Fibroblast of skin of scalp (primary cell): Measurements from ENCODE around the gene GPS1.
"Not testable (repeated sequence)": the region's sequence is repeated elsewhere in the genome, so short reads cannot be mapped to it uniquely, and the experiment has no call there.

Source experiments
- DNase-seq: peaks from one replicate; pipeline ENCODE4 v3.0.0-alpha.2; 2013

The GPS1 gene

DNA sequence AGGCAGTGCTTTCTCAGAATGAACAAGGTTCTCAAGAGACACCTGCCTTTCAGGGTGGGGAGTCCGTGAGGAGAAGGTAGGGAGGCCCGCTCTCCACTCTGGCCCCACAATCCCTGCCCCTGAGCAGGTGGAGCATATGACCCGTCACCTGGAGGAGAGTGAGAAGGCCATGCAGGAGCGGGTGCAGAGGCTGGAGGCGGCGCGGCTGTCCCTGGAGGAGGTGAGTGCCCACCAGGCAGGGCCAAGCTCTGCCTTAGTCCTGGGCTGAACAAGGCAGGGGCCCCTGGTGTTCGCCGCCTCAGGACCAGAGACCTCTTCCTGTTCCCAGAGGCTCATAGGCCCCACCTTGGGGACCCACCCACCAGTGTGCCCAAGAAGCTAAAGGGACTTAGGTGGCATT, 22.7 kb upstream of the GPS1 start:
- DNase-seq, result no peak

DNA sequence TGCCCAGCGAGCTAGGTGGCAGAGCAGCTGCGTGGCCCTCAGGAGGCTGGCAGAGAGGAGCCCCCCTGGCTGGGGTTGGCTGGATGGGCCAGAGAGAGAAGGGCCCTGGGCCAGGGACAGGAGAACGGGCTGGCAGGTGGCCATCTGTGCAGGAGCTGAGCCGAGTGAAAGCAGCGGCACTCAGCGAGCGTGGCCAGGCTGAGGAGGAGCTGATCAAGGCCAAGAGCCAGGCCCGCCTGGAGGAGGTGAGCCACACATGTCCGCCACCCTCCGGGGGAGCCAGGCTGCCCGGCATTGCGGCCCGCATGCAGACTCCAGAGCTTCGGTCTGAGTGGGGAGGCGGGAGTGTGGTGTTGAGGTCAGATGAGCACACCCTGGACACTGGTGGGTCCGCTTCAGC, 22.3 kb upstream of the GPS1 start:
- DNase-seq, result no peak

DNA sequence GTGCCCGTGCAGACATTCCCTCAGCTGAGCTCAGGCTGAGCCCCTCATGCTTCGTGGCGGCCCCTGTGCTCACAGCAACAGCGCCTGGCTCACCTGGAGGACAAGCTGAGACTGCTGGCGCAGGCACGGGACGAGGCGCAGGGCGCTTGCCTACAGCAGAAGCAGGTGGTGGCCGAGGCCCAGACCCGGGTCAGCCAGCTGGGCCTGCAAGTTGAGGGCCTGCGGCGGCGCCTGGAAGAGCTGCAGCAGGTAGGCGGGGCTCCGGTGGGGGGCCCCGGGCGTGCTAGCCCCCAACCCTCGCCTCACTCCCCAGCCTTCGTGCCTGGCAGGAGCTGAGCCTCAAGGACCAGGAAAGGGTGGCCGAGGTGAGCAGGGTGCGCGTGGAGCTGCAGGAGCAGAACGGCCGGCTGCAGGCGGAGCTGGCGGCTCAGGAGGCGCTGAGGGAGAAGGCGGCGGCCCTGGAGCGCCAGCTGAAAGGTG, 21.7 kb upstream of the GPS1 start:
- DNase-seq, result no peak

DNA sequence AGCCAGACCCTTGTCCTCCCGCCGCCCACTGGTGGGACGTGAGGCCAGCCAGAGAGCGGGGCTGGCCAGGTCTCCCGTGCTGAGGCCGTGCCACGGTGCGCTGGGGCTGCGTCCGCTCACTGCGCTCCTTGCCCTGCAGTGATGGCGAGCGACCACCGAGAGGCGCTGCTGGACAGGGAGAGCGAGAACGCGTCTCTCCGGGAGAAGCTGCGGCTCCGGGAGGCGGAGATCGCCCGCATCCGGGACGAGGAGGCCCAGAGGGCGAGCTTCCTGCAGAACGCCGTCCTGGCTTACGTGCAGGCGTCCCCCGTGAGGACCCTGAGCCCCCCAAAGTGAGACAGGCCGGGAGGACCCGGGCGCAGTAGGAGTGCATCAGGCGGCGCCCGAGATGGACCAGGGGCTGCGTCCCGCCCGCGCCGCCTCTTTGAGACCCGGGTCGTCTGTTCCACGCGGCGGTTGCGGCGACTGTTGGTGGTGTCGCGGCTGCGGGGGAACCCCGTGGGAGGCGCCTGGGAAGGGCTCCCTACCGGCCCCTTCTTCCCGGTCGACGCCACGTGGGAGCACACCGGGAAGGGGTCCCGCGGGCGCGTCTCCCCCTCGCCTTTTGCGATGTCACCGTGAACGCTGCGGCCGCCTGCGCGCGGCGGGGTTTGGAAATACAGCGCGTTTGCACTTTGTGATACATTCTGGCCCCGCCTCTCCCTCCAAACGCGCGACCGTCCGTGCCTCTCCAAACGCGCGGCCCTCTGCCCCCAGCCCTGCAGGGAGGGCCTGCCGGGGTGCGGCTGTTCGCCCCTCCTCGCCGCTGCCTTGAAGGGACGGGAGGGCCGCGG, 21.0 kb upstream of the GPS1 start:
- DNase-seq, result peak; percentile 77

DNA sequence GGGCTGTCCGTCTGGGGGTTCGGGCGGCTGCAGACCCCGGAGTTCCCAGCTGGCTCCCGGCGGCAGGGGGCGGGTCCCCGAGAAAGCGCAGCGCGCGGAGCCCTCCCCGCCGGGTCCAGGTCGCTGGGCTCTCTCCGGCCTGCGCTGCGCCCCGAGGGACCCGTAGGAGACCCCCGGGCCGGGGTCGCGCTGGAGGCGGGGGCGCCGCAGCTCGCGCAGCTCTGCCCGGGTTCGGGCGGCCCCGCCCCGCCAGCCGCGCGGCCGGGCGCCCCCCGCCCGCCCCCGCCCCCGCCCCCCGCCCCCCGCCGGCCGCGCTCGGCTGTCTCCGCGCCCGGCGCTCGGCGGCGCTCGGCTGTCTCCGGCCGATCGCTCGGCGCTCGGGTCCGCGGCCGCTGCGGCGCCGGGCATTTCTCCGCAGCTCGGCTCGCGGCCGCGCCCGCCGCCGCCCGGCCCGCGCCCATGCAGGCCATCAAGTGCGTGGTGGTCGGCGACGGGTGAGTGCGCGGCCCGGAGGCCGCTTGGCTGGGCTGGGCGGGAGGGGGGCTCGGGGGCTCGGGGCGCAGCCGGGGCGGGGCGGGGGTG, 20.3 kb upstream of the GPS1 start, which contains the start of gene RAC3:
Gene RAC3, plus strand, starts transcription at position 376 of the 582 bp plus-strand sequence. Its CDS starts 84 bp downstream, at position 460.
- DNase-seq, result peak; percentile 34

DNA sequence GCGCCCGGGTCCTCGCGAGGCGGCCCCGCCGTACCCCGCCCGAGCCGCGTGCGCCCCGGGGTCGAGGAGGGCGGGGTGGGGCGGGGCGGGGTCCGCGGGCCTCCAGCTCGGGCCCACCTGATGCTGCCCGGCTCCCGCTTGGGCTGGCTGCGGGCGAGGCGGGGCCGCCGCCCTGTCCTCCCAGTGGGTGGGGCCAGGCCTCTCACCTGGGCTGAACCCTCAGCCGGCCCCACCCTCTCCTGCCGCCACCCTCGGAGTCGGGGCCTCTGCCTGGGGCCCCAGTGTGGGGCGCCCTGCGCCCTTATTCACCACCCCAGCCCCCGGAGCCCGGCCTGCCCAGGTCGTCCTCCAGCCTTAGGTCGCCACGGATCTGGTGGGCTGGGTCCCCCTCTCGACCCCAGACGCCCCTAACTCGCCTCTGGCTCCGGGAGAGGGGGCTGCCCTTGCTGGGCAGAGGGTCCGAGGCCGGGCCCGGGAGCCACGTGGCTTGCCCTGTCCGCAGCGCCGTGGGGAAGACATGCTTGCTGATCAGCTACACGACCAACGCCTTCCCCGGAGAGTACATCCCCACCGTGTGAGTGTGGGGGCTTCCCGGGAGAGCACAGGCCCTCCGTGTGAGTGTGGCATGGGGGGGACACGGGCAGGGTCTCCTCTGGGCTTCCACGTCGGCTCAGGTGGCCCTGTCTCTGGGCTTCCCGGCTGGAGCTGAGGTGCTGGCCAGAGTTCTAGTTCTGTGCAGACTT, 19.6 kb upstream of the GPS1 start:
- DNase-seq, result no peak

DNA sequence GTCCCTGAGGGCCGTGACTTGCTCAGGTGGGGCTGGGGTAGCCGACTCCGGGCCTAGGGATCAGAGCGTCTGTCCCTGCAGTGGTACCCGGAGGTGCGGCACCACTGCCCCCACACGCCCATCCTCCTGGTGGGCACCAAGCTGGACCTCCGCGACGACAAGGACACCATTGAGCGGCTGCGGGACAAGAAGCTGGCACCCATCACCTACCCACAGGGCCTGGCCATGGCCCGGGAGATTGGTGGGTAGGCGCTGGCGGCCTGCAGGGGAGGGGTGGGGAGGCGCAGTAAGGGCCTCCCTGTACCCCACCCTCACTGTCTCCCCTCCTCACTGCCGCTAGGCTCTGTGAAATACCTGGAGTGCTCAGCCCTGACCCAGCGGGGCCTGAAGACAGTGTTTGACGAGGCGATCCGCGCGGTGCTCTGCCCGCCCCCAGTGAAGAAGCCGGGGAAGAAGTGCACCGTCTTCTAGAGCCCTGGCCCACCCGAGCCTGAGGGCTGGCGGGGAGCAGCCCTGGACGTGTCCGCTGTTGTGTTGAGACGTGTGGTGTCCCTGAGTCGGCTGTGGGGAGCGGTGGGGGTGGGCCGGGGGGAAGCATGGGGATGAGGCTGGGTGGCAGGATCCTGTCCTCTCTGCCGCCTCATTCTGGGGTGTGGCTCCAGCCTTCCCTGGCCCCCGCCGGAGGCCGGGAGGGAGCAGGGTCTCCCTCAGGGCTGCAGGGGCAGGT, 18.2 kb upstream of the GPS1 start:
- no peak for DNase-seq

DNA sequence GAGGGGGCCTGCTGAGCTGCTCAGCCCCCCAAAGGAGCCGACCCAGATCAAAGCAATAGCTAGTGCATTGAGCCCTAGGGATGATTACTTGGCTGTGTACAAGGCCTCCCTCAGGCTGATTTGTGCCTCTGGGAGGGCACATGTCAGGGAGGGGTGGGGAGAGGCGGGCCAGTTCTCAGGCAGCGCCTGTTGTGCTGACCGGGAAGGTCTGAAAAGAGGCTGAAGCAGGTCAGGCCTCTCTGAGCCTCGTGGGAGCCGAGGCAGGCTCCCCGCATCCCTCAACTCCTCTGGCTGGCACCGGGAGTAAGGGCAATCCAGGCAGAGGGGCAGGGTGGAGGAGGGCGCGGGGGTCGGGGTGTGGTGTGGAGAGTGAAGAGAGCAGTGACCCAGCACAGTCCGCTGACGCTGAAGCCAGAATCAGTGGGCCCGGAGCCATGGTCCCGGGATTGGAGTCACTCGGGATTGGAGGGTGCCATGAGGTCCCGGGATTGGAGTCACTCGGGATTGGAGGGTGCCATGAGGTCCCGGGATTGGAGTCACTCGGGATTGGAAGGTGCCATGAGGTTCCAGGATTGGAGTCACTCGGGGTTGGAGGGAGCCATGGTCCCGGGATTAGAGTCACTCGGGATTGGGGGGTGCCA, 17.2 kb upstream of the GPS1 start:
- no peak for DNase-seq

DNA sequence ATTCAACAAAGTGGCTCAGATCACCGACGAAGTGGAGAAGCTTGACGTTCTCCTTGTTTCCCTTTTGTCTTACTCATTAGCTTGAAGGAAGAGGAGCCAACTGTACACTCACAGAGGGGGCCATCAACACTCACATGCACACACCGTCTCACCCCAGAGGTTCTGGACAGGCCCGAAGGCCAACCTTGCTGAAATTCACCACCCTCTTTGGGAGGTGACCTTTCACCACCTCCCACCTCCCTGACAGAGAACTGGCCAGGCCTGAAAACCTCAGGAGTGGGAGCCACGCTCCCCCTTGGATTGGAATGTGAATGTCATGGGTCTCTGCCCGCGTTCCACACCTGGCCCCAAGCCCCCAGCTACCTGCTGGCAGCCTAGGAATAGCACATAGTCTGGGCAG, 16.2 kb upstream of the GPS1 start:
- DNase-seq, result no peak

DNA sequence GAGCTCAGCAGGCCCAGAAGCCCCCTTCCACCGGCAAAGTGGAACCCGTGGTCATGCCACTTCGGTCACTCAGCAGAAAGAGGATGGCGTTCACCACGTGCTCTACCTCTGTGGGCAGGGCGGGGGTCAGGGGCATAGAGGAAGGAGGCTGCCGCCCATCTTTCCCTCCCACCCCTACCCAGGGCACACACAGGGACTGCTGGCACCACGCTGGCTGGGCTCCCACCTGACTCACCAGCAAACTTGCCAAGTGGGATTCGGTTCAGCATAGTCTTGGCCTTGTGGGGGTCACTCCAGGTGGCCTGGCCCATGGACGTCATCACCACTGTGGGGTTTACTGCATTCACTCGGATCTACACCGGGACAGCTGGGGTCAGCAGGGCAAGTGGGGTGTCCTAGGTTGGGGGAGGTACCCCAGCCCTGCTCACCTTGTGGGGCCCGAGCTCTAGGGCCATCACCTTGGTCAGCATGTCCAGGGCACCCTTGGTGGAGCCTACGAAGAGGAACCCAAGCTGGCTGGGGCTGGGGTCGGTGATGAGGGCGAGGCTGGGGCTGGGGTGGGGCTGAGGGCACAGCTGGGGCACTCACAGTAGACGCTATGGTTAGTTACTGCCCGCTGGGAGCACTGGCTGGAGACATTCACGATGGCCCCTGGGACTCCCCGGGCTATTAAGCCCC, 15.6 kb upstream of the GPS1 start:
- no peak for DNase-seq

DNA sequence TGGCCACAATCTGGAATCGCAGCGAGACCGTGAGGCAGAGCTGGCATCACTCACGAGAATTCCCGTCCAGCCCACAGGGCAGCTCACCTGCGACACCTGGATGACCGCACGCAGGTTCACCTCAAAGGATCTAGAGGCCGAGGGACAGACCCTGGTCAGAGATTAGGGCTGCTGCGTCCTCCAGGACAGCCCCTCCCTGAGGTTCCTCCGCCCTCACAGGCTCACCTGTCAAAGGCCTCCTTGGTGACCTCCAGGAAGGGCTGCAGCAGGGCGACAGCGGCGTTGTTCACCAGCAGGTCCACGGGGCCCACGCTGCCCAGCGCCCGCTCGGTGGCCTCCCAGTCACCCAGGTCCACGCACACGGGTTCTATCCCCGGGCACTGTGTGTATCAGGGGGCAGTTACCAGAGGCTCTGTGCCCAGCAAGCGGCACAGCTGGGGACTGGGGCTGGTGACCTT, 15.0 kb upstream of the GPS1 start:
- no peak for DNase-seq

DNA sequence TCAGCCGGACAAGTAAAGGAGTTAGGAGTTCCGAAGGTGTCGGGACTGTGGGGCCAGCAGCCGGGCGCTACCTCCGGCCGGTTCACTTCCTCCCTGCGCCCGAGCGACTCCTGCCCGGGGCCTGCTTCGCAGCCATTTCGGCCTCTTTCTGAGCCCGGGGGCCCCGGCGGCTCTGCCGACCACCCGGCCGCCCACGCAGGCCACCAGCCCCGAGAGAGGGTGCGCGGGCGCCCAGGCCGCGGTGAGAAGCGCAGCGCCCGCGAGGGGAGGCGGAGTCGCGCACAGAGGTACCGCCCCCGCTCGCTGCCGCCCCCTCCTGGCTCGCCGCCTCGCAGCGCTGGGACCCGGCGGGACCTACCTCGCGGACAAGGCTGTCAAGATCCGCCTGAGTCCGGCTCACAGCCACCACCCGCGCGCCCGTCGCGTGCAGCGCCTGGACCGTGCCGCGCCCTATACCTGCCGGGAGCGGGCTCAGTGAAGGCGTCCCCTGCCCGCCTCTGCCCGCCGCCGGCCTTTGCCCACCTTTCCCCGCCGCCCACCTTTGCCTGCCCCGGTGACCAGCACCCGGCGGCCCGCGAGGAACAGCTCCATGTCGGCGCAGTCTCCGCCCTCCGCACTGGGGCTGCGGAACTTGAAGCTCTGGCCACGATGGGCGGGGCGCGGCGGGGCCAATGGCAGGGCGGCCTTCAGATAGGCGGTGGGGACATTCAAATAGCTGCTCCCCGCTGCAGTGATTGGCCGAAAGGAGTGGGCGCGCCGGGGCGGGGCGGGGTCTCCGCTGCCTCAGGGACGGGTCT, 14.4 kb upstream of the GPS1 start, which contains the start of gene DCXR:
Gene DCXR, minus strand, starts transcription at position 606 of the 797 bp plus-strand sequence. Its CDS starts 15 bp downstream, at position 591.
- DNase-seq, result peak; percentile 95

DNA sequence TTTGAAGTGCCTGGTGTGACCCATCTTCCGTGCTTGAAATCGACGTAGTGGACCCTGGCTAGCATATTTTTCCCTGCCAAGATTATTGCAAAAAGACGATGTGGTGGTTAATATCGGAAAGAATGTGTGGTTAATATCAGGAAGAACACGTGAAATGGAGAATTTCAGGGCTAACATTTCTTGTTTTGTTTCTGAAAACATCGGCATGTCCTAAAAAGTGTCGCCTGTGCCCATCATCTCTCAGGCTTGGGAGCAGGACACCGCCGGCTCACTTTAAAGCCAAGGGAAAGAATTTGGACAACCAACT, 13.9 kb upstream of the GPS1 start:
- DNase-seq, result no peak

DNA sequence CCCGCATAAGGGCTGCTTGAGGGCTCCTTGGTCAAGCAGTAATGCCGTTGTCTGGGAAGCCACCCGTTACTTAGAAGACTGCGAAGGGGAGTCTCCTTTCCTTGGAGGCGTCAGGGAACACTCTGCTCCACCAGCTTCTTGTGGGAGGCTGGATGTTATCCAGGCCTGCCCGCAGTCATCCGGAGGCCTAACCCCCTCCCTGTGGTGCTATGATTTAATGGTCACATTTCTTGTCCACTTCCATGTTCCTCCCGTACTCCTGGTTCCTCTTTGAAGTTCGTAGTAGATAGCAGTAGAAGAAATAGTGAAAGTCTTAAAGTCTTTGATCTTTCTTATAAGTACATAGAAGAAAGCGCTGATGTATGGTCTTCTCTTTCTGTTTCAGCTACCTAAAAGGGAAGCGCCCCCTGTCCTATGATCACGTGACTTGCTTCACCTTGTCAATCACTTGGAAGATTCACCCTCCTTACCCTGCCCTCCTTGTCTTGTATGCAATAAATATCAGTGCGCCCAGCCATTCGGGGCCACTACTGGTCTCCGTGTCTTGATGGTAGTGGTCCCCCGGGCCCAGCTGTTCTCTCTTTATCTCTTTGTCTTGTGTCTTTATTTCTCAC, 12.8 kb upstream of the GPS1 start:
- not testable (repeated sequence) for DNase-seq

DNA sequence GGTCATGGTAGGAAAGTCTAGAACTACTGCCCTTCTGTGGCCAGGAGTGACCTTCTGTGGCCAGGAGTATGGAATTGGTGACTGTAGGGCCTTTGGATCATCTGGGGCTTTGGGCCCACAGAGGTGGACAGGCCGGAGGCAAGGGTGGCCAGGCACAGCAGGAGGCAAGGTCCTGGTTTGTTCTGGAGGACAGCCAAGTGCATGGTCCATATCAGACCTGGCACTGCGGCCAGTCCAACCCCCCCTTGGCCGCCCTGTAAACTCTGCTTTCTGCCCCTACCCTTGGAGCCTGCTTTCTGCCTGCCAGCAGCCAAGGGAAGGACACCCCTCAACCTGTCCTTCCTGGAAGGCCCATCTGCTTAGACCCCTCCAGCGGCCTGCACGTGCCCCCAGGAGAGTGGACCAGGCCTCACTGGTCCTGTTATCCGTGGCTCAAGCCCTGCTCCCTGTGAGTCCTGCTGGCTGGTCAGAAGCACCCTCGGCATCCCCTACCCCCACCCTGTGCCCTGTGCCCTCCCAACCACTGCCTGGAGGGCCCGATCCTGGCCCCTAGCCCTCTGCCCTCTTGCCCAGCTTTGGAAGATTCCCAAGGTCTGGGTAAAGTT, 11.9 kb upstream of the GPS1 start:
- DNase-seq, result no peak

DNA sequence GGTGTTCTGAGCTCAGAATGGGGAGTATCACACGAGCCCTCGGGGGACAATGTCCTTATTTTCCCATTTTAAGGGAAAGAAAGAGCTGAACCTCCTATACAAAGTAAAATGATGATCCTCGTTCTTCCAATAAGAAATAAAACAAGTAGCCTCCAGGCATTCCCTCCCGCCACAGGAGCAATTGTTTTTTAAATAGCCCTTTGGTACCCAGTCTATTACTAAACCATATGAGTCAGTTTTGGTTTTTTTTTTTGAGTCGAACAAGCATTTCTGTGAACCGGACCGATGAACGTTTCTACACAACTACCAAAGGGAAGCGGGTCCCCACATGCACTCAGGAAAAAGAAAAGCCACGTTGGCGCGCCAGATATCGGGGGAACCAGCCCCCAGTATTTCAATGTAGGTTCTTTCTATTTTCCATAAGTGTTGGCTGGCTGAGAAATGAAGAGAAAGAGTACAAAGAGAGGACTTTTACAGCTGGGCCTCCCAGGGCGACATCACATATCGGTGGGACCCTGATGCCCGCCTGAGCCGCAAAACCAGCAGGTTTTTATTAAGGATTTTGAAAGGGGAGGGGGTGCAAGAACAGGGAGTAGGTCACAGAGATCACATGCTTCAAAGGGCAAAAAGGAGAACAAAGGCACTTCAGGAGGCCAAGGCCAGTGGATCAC, 10.4 kb upstream of the GPS1 start:
- no peak for DNase-seq

DNA sequence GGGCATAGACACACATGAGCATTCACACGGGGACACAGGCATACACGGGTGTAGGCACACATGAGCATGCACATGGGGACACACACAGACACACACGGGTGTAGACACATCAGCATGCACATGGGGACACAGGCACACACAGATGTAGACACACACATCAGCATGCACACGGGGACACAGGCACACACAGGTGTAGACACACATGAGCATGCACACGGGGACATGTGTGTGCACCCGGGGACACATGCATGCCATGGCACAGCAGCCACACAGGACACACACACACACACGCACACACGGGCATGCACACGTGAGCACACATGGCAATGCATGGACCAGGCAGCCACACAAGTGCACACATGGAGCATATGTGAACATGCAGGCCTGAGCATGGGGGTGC, 9.0 kb upstream of the GPS1 start:
- DNase-seq, result no peak

DNA sequence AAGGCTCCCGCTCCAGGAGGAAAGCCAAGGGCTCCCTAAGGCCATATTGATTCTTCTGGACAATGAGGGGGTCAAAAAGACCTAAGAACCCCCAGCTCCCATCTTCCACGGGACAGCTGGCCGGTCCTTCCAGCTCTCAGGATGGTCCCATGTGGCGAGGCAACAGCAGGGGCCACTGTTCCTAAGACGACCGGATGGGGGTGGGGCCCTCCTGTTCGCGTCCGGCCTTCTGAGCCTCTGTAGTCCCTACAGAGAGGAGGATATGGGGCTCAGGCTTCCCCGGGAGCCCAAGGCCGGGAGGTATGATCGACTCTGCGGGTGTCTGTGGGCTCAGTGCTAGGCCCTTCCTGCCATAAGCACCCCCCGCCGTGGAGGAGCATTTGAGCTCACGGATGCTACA, 8.2 kb upstream of the GPS1 start:
- no peak for DNase-seq

DNA sequence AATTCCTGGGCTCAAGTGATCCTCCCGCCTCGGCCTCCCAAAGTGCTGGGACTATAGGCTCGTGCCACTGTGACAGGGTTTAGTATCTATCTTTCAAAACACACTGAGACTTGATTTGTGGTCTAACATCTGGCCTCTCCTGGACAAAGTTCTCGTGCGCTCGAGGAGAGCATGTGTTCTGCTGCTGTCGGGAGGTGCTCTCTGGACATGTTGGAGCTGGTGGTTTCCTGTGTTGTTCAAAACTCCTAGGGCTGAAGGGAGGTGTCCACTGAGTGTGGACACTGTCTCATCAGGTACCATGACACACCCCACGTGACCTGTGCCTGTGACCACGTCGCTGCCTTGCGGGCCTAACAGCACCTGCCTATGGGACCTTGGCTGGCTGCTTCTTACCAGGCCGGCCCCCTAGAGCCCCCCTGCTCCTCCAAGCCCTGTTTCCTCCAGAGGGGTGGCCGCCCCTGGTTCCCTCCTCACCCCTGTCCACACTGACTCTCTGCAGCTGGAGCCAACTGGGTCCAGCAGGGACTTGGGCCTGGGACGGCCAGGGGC, 5.7 kb upstream of the GPS1 start:
- no peak for DNase-seq
